GM13976 (cell line): Measurements from ENCODE around the gene DNMT3A.

Experiments used
- DNase-seq: peaks from one replicate; pipeline ENCODE4 v3.0.0; 2012; ENCODE audit warnings: low spot score
- in situ Hi-C: fragments of 300-500 bp; cut with MboI; formaldehyde crosslinking; loops from one replicate; pipeline ENCODE4 v1.12.0; 2022; ENCODE audit warnings: low sequenced_read_pairs, mixed read lengths, inconsistent platforms; ENCODE audit not compliant: unreplicated experiment
- TF ChIP-seq, protein P1 (sequence below): IDR thresholded peaks from 2 replicates; pipeline ENCODE4 v1.5.1; 2012; ENCODE audit warnings: borderline replicate concordance, mild to moderate bottlenecking; ENCODE audit not compliant: insufficient read depth; ENCODE audit errors: extremely low read depth, missing control alignments, control extremely low read depth

The DNMT3A gene

DNA sequence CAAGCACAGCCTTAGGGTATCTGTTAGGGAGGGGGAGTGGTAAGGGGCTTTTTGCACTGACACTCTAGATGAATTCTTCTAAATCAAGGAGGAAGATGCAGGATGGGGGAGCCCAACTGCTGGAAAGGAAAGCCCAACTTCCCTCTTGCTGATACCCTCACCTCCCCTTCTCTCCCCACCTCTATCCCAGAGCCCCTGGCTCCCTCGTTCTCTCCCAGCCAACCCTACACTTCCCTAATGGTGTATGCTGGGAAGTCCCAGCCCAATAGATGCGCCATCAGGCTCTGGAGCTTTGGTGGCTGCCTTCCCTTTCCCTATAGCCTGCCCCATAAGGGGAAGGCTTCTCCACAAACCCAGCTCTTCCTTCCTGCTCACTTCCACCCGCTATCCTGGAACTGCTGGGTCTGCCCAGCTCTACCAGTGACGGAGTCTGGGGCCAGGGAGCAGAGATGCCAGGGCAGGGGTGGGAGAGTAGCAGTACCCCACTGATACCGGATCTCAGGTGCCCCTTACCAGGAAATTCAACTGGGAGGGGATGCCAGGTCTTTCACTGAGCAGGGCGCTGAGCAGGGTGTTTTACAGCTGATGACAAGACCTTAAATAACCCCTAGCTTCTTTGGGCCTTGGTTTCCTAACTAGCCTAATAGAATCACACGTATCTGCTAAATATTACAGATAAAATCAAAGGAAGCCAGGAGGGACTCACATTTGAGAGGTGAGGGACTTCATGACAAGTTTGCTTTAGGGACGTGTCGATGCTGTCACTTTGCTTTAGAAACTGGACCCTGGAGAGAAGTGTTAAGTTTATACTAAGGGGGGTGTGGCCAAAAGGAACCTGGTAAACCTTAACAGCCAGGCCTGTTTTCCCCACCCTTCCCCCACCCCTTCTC is 82.6 kb downstream of the DNMT3A start:
- TF ChIP-seq, protein P1, sequence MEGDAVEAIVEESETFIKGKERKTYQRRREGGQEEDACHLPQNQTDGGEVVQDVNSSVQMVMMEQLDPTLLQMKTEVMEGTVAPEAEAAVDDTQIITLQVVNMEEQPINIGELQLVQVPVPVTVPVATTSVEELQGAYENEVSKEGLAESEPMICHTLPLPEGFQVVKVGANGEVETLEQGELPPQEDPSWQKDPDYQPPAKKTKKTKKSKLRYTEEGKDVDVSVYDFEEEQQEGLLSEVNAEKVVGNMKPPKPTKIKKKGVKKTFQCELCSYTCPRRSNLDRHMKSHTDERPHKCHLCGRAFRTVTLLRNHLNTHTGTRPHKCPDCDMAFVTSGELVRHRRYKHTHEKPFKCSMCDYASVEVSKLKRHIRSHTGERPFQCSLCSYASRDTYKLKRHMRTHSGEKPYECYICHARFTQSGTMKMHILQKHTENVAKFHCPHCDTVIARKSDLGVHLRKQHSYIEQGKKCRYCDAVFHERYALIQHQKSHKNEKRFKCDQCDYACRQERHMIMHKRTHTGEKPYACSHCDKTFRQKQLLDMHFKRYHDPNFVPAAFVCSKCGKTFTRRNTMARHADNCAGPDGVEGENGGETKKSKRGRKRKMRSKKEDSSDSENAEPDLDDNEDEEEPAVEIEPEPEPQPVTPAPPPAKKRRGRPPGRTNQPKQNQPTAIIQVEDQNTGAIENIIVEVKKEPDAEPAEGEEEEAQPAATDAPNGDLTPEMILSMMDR: no peak
- no peak for DNase-seq
- in situ Hi-C loops: no loop called here

DNA sequence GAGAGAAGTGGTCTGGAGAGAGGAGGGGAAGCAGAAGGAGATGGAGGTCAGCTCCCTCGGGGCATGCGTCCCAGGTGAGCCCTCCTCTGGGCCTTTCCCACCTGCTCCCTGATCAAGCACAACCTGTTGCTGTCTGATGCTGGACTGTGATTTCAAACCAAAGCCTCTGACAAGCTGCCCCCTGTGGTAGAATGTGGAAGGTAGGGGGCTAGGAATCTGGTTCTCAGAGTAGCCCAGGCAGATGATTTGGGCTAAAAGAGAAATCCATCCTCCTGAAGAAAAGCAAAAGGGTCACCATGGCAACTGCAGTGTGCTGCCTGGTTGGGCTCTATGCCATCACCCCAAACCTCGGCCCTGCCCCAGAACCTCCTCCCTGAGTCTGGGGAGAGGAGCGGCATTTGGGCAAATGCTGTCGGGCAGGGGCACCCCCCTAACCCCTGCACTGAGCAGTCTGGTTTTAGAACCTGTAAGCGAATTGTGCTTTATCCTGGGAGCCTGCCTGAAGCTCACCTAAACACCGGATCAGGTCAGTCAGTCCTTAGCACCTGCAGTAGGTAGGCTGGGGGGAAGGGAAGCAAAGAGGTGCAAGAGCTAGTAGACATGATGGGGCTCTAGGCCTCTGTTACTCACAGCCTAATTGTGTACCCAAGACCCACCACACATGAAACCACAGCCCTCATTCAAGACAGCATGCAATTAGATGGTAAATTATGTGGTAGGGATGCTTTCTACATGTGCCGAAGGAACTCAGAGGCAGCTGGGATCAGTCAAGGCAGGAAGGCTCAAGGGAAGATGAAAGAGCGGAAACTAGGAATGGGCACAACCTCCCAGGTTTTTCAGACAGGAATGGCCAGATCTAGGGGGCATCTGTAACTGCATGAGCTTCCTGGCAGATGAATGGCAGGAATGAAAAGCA is 83.5 kb downstream of the DNMT3A start:
- no peak for DNase-seq
- TF ChIP-seq, protein P1: no peak
- in situ Hi-C loops: no loop called here

DNA sequence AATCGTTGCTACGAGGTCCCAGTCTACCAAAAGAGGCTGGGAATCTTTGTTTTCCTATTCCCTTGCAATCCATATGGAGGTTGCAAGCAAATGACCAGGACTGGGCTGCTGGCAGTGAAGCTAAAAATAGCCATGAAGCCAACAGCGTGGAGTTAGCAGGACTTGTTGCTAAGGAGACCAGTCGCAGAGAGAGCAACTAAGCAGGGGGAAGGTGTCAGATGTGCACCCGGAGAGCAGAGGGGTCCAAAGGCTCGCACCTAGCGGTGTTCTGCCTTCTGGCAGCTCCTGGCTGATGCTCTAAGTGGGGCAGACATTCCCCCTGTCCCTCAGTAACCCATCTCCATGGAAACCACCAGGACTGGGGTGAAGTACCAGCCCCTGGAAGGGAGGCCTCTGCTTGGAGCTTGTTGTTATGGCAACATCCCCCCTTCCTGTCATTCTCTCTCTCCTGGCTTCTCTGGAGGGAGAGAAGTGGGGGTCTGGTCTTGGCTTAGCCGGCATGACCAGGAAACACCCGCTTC is 84.6 kb downstream of the DNMT3A start:
- in situ Hi-C loops: no loop called here
- TF ChIP-seq, protein P1: no peak
- no peak for DNase-seq

DNA sequence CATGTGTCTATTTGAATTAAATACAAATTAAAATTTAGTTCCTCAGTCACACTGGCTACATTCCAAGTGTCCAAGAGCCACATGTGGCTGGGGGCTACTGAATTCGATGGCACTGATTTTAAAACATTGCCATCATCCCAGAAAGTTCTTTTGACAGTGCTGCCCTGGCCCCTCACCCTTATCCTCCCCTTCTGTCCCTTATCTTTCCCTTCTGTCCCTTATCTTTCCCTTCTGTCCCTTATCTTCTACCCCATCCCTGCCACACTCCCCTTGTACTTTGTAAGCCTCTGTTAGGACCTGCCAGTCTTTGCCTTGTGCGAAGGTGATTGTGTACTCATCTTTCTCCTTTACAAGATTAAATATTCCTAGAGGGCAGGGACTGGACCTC is 85.2 kb downstream of the DNMT3A start:
- DNase-seq: no peak
- TF ChIP-seq, protein P1: no peak
- in situ Hi-C loops: no loop called here

DNA sequence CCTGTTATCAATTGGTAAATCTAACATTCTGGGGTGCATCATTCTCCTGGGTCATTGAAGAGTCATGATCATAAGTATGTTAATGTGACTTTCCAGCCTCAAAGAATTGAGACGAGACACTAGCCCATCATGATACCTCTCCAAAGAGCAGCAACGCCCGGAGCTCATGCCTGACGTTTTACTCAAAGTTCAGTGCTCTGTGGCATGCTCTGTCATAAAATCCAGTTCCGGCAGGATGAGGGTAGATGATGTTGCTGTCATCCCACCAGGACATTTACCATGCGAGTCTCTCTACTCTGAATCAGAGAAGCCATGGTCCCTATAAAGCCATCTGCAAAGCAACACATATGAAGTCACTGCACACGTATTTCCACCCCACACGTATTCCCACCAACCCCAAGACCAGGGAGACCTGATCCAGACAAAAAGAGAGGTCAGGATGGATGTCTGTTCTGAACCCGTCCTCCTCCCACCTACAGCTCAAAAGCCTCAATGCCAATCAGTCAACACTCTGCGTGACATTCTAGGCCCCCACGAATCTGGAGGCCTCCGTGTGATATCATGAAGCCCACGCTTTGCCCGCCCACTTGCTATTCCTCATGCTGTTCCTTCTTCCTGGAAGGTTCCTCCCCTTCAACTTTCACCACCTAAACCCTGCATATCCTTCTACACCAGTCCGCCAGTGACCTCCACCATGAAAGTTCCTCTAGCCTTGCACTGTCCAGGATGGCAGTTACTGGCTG is 85.8 kb downstream of the DNMT3A start:
- TF ChIP-seq, protein P1: no peak
- DNase-seq: no peak
- in situ Hi-C loops: no loop called here

DNA sequence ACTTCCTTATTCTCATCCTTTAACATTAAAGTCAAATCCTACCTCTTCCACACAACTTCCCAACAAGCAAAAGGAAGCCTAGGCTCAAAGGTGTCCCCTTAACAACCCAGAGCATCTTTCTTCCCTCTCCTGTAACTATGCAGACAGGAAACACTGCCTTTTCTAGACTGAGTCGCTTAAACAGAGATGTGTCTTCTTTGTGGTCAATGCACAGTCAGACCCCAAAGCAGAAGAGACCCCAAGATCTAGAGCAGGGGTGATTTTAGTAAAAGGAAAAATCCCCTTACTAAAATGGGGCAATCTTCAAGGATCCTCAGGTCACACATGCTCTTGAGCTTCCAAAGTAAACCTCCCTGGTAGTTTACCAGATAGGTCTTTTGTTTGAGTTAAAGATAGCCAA is 86.8 kb downstream of the DNMT3A start:
- TF ChIP-seq, protein P1: no peak
- in situ Hi-C loops: no loop called here

More for the DNA sequence above, 86.8 kb downstream of the DNMT3A start:
- no peak for DNase-seq
